ENCODE measurements around the gene PLXNB1.

The PLXNB1 gene

DNA sequence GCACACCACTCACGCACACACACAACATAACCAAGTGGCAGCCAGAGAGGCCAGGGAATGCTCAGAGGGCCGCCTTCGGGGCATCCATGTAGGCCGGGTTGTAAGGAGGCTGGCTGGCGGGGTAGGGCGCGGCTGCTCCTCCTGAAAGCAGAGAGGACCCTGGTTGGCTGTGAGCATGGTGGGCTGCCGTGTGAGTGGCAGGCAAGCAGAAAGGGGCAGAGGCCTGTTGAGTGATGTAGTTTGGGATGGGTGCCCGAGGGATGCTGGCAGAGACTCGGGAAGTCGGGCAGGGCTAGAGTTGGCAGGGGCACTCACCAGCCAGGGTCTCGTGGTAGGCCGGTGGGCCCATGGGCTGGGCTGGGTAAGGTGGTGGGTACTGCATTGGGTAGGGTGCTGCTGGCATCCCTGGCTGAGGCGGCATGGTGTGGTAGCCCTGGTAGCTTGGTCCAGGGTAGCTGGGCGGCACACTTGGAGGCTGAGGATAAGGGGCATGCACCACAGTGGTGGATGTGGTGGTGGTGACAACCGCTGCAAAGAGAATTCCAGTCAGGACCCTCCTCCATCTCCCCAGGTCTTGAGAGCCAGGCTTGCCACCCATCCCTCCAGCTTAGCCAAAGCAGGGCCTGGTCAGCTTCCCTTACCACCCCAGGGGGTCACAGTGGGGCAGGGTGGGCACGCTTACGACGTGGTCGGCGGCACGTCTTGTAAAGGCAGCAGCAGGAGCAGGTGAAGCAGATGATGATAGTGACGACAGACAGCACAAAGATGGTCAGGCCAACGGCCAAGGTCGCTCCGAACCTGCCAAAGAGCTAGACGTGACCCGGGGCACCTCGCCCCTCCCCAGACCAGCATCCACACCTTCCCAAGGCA lies 39.4 kb upstream of the PLXNB1 start:
- TF ChIP-seq SPI1 (IDR thresholded peaks at IDR 0.05; ENCODE audit: borderline replicate concordance, low read depth) = no peak
- Histone ChIP-seq H3K27me3 (ENCODE audit: insufficient read depth, poor library complexity, severe bottlenecking) (no peaks in the 10 kb centered on the region), H3K4me3 (replicated peaks; ENCODE audit: insufficient read depth, low read length) (no peak overlapping the region), H3K27ac (replicated peaks) (no peak overlapping the region)
- DNase-seq (ENCODE audit: low read depth in 1 of 2, low spot score in 1 of 2) = no peak

DNA sequence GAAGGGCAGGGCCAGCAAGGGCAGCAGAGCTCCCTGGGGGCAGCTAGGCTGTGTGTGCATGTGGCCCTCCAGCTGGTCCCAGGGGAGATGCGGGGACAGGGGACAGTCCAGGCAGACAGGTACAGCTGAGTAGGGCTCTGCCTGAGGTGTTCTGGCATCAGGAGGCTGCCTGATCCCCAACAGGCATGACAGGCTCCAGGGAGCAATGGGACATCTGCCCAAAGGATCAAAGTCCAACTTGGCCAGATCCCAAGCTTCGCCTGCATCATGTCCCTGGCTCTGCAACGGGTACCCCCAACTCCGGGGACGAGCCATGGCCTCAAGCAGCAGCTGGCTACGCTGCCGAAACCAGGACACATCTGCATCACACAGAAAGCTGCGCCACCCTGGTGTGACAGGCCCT lies 38.4 kb upstream of the PLXNB1 start:
- Histone ChIP-seq H3K27me3 (ENCODE audit: insufficient read depth, poor library complexity, severe bottlenecking) (no peaks in the 10 kb centered on the region), H3K4me3 (replicated peaks; ENCODE audit: insufficient read depth, low read length) (no peak overlapping the region), H3K27ac (replicated peaks) (no peak overlapping the region)
- TF ChIP-seq SPI1 (IDR thresholded peaks at IDR 0.05; ENCODE audit: borderline replicate concordance, low read depth) (no peak), POLR2AphosphoS5 (IDR thresholded peaks at IDR 0.05; ENCODE audit: low read depth) (no peak), GABPA (IDR thresholded peaks at IDR 0.05; ENCODE audit: low read depth) (no peak)
- TF ChIP-seq, protein P1, sequence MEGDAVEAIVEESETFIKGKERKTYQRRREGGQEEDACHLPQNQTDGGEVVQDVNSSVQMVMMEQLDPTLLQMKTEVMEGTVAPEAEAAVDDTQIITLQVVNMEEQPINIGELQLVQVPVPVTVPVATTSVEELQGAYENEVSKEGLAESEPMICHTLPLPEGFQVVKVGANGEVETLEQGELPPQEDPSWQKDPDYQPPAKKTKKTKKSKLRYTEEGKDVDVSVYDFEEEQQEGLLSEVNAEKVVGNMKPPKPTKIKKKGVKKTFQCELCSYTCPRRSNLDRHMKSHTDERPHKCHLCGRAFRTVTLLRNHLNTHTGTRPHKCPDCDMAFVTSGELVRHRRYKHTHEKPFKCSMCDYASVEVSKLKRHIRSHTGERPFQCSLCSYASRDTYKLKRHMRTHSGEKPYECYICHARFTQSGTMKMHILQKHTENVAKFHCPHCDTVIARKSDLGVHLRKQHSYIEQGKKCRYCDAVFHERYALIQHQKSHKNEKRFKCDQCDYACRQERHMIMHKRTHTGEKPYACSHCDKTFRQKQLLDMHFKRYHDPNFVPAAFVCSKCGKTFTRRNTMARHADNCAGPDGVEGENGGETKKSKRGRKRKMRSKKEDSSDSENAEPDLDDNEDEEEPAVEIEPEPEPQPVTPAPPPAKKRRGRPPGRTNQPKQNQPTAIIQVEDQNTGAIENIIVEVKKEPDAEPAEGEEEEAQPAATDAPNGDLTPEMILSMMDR (IDR thresholded peaks at IDR 0.05; ENCODE audit: insufficient read depth, low read length) = no peak
- TF ChIP-seq, protein P2, sequence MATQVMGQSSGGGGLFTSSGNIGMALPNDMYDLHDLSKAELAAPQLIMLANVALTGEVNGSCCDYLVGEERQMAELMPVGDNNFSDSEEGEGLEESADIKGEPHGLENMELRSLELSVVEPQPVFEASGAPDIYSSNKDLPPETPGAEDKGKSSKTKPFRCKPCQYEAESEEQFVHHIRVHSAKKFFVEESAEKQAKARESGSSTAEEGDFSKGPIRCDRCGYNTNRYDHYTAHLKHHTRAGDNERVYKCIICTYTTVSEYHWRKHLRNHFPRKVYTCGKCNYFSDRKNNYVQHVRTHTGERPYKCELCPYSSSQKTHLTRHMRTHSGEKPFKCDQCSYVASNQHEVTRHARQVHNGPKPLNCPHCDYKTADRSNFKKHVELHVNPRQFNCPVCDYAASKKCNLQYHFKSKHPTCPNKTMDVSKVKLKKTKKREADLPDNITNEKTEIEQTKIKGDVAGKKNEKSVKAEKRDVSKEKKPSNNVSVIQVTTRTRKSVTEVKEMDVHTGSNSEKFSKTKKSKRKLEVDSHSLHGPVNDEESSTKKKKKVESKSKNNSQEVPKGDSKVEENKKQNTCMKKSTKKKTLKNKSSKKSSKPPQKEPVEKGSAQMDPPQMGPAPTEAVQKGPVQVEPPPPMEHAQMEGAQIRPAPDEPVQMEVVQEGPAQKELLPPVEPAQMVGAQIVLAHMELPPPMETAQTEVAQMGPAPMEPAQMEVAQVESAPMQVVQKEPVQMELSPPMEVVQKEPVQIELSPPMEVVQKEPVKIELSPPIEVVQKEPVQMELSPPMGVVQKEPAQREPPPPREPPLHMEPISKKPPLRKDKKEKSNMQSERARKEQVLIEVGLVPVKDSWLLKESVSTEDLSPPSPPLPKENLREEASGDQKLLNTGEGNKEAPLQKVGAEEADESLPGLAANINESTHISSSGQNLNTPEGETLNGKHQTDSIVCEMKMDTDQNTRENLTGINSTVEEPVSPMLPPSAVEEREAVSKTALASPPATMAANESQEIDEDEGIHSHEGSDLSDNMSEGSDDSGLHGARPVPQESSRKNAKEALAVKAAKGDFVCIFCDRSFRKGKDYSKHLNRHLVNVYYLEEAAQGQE (IDR thresholded peaks at IDR 0.05; ENCODE audit: insufficient replicate concordance, low read depth) = no peak
- no peak for DNase-seq (ENCODE audit: low read depth in 1 of 2, low spot score in 1 of 2)

DNA sequence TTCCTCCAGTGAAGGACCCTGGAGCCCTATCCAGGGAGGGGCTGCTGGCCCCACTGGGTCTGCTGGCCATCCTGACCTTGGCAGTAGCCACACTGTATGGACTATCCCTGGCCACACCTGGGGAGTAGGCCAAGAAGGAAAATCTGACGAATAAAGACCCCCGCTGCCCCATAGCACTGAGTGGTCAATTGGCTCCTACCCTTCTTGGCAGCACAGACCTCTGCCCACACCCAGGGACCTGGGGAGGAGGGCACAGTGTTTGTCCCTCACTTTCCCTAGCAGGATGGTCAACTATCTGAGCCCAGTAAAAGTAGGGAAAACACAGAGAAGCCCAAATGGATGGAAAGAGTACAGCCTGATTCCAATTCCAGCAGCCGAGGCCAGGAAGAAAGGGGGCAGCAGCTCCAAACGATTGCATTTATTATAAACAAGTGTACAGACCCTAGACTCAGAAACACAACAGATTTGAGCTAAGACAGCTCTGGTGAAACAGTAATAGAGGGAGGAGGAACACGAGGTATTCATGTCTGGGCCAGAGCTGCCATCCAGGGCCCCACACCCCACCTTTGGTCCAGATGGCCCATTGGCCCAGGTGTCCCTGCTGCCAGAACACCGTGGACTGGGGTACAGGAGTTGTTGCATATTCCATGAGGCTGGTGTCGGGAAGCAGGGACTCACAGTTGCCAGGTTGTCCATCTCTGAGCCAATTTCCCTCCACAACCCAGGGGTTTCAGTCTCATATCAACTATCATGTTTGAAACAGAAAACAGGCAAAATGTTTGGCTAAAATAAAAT lies 37.8 kb upstream of the PLXNB1 start:
- TF ChIP-seq SPI1 (IDR thresholded peaks at IDR 0.05; ENCODE audit: borderline replicate concordance, low read depth) = no peak
- TF ChIP-seq, protein P2 (IDR thresholded peaks at IDR 0.05; ENCODE audit: insufficient replicate concordance, low read depth) = no peak
- no peak for TF ChIP-seq POLR2AphosphoS5 (IDR thresholded peaks at IDR 0.05; ENCODE audit: low read depth)
- TF ChIP-seq, protein P1 (IDR thresholded peaks at IDR 0.05; ENCODE audit: insufficient read depth, low read length) = no peak
- peak overlapping the region; percentile 57 for H3K4me3 ChIP-seq (replicated peaks; ENCODE audit: insufficient read depth, low read length)
- DNase-seq (ENCODE audit: low read depth in 1 of 2, low spot score in 1 of 2) = no peak
- no peaks in the 10 kb centered on the region for H3K27me3 ChIP-seq (ENCODE audit: insufficient read depth, poor library complexity, severe bottlenecking)
- H3K27ac ChIP-seq (replicated peaks) = no peak overlapping the region

DNA sequence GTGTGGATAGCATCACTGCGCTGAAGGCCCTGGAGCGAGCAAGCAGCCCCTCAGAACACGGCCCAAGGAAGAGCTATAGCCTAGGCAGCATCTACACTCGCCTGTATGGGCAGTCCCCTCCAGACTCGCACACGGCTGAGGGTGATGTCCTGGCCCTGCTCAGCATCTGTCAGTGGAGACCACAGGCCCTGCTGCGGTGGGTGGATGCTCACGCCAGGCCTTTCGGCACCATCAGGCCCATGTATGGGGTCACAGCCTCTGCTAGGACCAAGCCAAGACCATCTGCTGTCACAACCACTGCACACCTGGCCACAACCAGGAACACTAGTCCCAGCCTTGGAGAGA lies 37.2 kb upstream of the PLXNB1 start:
- Histone ChIP-seq H3K27ac (replicated peaks) (peak overlapping the region; percentile 85), H3K4me3 (replicated peaks; ENCODE audit: insufficient read depth, low read length) (peak overlapping the region; percentile 57), H3K27me3 (ENCODE audit: insufficient read depth, poor library complexity, severe bottlenecking) (no peaks in the 10 kb centered on the region)
- no peak for DNase-seq (ENCODE audit: low read depth in 1 of 2, low spot score in 1 of 2)
- TF ChIP-seq, protein P2 (IDR thresholded peaks at IDR 0.05; ENCODE audit: insufficient replicate concordance, low read depth) = no peak
- no peak; the same call in 1 of the 2 replicates for TF ChIP-seq POLR2AphosphoS5 (IDR thresholded peaks at IDR 0.05; ENCODE audit: low read depth)
- TF ChIP-seq, protein P1 (IDR thresholded peaks at IDR 0.05; ENCODE audit: insufficient read depth, low read length) = no peak
- no peak for TF ChIP-seq SPI1 (IDR thresholded peaks at IDR 0.05; ENCODE audit: borderline replicate concordance, low read depth)
- no peak for TF ChIP-seq GABPA (IDR thresholded peaks at IDR 0.05; ENCODE audit: low read depth)

Measured in HL-60 (cell line).